Fibroblast of peridontal ligament (primary cell): Measurements from ENCODE around the gene PNO1.
"Not testable (repeated sequence)": the region's sequence is repeated elsewhere in the genome, so short reads cannot be mapped to it uniquely, and the experiment has no call there.

Source experiments
- DNase-seq: peaks from one replicate; pipeline ENCODE4 v3.0.0-alpha.2; 2010; ENCODE audit errors: extremely low read depth

PNO1 gene

DNA sequence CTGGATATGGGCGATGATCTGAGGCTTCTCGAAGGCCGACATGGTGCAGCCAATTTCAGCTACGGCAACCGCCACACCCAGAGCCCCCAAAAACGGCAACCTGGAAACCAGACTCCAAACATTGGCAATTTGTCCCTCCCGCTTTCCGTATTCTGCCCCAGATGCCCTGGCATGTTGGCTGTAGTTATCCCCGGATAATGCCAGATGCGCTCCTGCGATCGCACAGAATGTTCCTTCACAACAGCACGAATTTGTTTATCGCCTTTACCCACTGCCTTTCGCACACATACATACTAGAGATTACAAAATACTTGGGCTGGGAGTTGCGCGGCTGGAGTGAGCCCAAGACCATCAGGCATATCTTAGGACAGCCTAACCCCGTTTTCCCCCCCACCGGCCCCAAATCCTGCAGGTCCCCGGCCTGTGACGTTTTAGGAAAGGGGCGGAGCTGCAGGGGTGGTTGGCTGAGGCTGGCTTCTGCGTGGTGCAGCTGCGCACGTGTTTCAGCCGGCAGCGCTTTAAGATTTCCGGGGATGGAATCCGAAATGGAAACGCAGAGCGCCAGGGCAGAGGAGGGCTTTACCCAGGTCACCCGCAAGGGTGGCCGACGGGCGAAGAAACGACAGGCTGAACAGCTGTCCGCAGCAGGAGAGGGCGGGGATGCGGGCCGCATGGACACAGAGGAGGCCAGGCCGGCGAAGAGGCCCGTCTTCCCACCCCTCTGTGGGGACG lies at the start of gene PNO1:
PNO1 (plus strand) TSS at position 487 of the 732 bp plus-strand sequence; CDS start at position 534, 47 bp downstream.
- peak; percentile 95 for DNase-seq

DNA sequence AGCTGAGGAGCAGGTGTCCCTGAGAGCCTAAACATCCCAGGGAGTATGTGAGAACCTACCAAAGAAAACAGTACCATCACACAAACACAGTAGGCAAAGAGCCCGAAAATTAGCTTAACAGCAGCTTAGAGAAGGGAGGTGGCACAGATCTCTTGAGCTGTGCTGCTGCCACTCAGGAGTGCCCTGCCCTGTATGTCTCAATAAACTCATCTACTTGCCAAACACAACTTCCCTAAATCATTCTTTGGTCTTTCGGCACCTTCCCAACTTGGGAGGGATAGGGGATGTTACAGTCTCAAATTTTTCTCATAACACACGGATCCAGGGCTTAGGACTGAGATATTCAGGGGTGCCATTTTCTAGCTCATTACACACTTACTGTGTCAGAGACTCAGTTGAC lies 49.6 kb upstream of the PNO1 start:
- DNase-seq, result no peak

DNA sequence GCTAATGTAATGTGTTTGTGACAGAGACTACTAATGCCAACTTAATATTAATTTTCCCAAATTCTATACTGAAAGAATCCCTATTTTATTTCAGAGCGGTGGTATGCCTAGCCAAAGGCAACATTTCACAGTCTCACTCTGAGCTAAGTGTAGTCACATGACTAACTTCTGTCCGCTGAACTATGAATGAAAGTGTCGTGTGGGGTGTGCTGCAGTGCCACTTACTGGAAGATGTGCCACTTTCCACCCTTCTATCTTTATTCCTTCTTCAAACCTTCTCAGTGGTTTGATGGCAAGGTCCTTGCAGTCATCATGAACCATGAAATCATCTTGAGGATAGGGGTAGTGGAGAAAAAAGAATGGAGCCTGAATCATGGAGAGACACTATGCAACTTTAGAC lies 47.6 kb upstream of the PNO1 start:
- no peak for DNase-seq

DNA sequence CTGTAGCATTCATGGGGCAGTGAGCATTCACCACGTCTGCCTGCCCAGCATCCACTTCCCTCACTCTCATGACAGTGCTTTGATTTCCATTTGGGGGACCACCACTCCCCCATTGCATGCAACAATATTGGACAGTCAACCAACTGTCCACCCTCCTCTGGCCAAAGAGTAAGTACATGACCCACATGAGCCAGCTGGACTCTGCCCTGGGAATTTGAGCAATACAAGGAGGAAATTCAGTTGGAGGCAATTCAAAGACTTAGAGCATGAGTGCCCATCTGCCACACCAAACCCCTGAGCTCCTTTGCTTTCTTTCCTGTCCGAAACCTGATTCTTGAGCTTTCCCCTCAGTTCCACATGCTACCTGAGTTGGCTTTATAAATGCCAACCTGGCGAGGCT lies 41.7 kb upstream of the PNO1 start:
- DNase-seq, result no peak

DNA sequence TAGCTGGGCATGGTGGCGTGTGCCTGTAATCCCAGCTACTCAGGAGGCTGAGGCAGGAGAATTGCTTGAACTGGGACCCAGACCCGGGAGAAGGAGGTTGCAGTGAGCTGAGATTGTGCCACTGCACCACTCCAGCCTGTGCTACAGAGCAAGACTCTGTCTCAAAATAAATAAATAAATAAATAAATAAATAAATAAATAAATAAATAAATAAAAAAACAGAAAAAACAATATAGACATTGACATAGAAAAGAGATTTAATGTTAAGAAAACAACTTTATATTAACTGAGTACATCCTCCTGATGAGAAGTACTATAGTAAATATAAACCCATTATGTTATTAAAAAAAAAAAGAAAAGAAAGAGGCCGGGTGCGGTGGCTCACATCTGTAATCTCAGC lies 39.8 kb upstream of the PNO1 start:
- not testable (repeated sequence) for DNase-seq

DNA sequence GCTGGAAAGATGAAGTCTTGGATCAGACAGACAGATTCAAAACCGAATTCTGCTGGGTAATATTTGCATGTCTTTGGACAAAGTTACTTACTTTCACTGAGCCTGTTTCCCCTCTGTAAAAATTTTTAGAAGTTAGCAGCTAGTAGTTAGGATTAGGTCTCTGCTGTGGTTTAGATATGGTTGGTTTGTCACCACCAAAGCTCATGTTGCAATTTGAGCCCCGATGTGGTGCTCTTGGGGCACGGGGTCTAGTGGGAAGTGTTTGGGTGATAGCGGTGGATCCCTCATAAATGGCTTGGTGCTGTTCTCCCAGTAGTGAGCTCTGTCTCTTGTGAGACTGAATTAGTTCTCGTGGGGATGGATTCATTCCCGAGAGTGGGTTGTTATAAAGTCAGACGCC lies 38.9 kb upstream of the PNO1 start:
- no peak for DNase-seq

DNA sequence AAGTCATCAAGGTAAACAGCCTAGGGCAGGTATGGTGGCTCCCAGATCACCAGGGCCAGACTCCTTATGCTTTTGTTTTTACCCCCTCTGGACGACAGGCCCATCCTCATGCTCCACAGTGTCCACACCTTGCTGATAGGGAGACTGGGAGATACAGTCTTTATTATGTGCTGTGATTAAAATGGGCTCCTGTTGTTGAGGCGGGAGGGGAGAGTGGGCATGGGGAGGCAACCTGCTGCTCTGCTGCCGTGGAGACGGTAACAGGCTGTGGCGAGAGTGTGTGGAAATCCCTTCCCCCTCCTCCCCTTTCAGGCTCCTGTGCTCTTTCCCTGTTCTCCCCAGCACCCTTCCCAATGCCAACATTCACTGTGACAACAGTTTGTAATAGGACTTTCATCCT lies 38.2 kb upstream of the PNO1 start:
- no peak for DNase-seq

GRCh38 chr2:68121873-68122679 lies 35.6 kb upstream of the PNO1 start:
- DNase-seq, result peak; percentile 93

DNA sequence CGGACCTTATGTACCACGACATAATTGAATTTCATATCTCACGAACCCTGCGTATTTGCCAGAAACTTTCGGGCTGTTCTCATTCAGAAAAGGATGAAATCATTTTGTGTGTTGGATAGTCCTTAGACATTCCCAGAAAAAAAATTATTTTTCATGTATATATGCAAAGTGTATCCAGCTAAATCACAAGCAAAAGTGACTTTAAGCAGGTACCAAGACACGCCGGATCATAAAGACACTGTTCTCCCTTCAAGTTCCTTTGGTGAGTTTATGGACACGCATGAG lies 35.1 kb upstream of the PNO1 start:
- DNase-seq, result no peak

DNA sequence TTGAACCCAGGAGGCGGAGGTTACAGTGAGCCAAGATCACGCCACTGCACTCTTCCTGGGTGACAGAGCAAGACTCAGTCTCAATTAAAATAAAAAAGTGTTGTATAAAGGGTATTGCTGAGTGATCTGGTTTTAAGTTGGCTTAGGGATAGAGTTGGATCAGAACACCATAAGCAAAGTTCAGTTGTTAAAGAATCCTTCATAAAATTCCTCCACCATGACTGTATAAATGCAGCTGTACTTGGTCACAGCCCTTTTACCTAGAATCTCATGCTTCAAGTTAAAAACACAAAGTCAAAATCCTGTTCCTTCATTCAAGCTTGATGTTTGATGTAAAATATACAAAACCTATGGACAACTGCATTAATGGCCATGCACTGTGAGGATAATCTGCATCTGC lies 33.4 kb upstream of the PNO1 start:
- peak; percentile 64 for DNase-seq

GRCh38 chr2:68125821-68126220 lies 31.9 kb upstream of the PNO1 start:
- DNase-seq, result peak; percentile 27

- no peak for DNase-seq
Observed at GRCh38 chr2:68126561-68126960, 31.1 kb upstream of the PNO1 start.

DNA sequence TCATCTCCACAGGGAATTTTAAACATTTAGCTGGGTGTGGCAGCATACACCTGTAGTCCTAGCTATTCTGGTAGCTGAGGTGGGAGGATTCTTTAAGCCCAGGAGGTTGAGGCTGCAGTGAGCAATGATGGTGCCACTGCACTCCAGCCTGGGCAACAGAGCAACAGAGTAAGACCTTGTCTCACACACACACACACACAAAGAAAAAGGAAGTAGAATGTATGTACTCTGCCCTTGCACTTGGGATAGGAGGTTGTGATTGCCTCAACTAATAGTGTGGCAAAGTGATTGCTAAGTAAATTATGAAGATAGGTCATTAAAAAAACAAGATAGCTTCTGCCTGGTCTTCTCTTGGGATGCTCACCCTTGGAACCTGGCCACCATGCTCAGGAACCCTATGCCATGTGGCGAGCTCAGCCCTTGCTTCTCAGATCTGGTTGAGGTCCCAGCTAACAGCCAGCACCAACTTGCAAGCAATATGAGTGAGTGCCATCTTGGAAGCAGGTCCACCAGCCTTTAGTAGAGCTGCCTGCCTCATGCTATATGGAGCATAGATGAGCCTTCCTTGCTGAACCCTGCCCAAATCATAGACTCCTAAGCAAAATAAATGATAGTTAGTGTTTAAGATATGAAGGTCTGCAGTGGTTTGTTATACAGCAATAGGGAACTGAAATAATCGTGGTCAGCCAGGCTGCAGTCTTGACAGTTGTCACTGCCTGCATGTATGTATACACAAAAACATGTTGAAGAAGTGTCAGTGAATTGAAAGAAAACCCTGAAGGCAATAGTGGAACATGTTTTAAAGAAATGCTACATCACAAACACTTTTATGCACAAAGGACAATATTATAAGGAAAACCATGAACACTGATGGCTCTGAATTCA lies 30.1 kb upstream of the PNO1 start:
- DNase-seq, result no peak

DNA sequence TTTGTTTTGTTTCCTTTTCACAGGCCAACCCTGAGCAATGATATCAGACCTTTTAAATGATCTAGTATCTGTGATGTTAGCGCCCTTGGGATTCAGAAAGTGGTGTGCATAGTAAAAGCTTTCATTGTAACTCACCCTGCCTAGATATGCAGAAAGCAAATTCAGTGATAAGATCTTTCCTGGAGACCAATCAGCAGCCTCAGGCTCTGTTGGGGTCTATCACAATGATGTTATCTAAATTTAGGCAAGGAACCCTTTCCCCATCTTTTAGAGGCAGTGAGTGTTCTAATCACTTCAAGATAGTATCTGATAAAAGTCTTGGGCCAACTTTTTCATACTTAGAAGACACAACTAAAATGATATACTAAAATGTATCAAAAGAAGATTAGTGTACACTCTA lies 23.6 kb upstream of the PNO1 start:
- DNase-seq, result no peak

DNA sequence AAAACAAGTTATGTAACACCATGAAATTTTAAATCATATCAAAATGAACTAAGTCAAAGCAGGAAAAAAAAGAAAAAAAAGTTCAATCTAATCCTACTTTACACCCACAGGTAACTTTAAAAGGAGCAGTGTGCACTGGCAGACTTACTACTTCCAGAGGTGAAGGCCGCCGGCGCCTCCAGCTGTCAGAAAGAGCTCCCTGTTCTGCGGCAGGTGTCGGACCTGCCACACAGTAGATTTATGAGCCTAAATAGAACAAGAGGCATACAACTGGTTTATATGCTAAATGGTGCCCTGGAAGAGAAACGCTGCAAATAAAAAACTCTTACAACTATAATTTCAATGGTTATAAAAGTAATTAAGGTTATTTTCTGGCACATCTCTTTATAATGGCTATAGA lies 23.1 kb upstream of the PNO1 start:
- no peak for DNase-seq

DNA sequence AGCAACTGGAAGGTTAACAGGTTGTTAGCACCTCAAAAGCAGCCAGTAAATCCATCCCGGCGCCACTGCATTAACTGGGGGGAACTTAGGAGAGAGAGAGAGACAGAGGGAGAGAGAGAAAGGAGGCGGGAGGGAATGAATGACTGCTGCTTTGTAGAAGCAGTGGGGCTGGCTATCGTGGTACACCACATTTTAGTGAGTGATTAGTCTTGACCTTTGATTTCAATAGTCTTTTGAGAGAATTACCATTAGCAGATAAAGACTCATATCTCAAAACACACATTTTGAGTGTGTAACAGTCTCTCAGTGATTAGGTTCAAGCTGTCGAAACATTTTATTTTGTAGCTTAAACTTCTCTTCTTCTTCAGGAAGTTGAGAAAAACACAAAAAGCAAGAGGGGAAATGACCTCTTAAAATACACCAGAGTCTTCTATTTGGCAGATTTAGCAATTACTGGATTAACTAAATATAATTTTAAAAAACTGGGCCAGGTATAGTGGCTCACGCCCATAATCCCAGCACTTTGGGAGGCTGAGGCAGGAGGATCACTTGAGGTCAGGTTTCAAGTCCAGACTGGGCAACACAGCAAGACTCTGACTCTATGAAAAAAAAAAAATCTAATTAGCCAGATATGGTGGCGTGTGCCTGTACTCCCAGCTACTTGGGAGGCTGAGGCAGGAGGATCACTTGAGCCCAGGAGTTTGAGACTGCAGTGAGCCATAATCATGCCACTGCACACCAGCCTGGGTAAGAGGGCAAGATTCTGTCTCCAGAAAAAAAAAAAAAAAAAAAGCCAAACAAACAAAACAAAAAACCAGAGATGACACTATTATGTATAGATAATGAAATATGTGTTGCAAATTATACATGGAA lies 22.0 kb upstream of the PNO1 start:
- DNase-seq, result no peak

GRCh38 chr2:68141875-68142274 lies 15.8 kb upstream of the PNO1 start:
- no peak for DNase-seq

DNA sequence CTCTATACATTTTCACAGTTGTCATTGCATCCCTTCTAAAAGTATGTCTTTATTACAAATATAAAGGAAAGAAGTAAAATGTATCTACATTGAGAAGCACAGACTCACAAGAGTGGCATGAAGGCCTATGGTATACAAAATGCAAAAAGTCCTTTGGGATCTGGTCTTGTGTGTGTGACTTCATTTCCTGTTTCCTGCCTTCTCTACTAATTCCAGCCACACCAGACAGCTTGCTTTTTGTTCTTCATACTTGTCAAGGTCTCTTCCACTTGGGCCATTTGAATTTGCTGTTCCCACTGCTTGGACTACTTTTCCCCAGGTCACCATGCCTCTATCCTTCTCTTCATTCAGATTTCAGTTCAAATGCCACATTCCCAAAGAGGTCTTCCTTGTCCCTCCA lies 6.7 kb upstream of the PNO1 start:
- no peak for DNase-seq

DNA sequence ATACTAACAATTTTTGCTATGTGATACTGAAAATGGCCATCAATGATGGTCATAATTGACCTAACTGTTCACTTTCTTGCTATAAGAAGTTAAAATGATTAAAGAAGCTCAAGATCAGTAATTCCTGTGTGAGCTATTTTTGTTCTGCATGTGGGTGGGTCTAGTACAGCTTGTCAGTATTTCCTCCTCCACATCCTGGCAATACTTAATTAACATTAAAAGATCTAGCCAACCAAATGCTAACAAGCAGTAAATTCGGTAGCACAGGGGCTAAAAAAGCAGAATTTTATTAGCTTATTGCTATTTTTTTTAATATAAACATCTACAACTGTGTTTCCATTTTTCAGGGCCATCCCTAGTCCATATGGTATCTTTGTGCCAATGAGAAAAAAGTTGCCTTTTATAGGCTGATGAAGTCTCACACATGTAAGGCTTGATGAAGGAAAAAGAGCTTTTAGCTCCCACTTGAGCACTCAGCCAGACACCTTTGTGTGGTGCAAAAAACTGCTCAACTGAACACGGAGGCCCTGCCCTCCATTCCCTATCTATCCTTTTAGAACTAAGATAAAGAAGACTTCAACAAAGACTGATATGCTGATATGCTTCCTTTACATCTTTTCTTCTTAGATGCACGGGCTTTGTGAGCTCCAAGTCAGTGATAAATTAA lies 4.9 kb upstream of the PNO1 start:
- no peak for DNase-seq

GRCh38 chr2:68155618-68156017 lies 2.1 kb upstream of the PNO1 start:
- DNase-seq, result no peak

DNA sequence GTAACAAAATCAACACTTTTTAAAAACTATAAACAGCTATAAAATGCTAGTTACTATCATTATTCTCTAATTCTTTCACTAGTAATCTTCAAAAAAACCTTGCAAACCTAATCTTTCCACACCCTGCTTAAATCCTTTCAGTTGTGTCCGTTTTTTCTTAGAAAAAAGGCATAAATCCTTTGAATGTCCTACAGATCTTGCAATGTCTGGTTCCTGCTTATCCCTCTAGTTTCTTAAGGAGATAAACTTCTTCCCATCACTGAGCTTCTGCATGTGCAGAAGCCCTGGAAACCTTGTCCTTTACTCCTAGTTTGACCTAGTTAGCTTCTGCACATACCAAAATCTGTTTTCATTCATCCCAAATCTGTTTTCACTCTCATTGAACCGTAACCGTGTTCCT lies 1.3 kb upstream of the PNO1 start:
- peak; percentile 7 for DNase-seq
